NCI-H2081 (cell line): ENCODE results near the gene PCBD1.

ENCODE experiments used
- DNase-seq, 2 experiments: peaks; one replicate each; lab custom pipeline; 2025; lab: John Stamatoyannopoulos, UW

The PCBD1 gene

GRCh38 chr10:70917635-70918034 is 29.3 kb upstream of the PCBD1 start:
- DNase-seq, result no peak

GRCh38 chr10:70917226-70917625 is 28.9 kb upstream of the PCBD1 start:
- no peak for DNase-seq

GRCh38 chr10:70916241-70916640 is 27.9 kb upstream of the PCBD1 start:
- DNase-seq, result no peak

GRCh38 chr10:70915806-70916205 is 27.4 kb upstream of the PCBD1 start:
- no peak for DNase-seq

GRCh38 chr10:70915206-70915605 is 26.8 kb upstream of the PCBD1 start:
- no peak for DNase-seq

GRCh38 chr10:70914316-70914864 is 26.0 kb upstream of the PCBD1 start:
- no peak for DNase-seq

GRCh38 chr10:70913893-70914240 is 25.5 kb upstream of the PCBD1 start:
- DNase-seq, result no peak

- no peak for DNase-seq
Observed at GRCh38 chr10:70913191-70913892, 25.0 kb upstream of the PCBD1 start.

- no peak for DNase-seq
Observed at GRCh38 chr10:70912556-70912955, 24.2 kb upstream of the PCBD1 start.

- no peak for DNase-seq
Observed at GRCh38 chr10:70911386-70911785, 23.0 kb upstream of the PCBD1 start.

- DNase-seq, result no peak
Observed at GRCh38 chr10:70910486-70911341, 22.3 kb upstream of the PCBD1 start.

GRCh38 chr10:70909326-70909935 is 21.1 kb upstream of the PCBD1 start:
- no peak for DNase-seq

- no peak for DNase-seq
Observed at GRCh38 chr10:70908406-70909296, 20.3 kb upstream of the PCBD1 start.

GRCh38 chr10:70907637-70908405 is 19.5 kb upstream of the PCBD1 start:
- no peak for DNase-seq

GRCh38 chr10:70906953-70907636 is 18.7 kb upstream of the PCBD1 start:
- no peak for DNase-seq

GRCh38 chr10:70906031-70906783 is 17.8 kb upstream of the PCBD1 start:
- no peak for DNase-seq

- no peak for DNase-seq
Observed at GRCh38 chr10:70905071-70906021, 17.0 kb upstream of the PCBD1 start.

- peak in 1 of 2 experiments; percentile 31 for DNase-seq
Observed at GRCh38 chr10:70903262-70903921, 15.0 kb upstream of the PCBD1 start.
